Measurements from ENCODE around the gene UTRN.

DNA sequence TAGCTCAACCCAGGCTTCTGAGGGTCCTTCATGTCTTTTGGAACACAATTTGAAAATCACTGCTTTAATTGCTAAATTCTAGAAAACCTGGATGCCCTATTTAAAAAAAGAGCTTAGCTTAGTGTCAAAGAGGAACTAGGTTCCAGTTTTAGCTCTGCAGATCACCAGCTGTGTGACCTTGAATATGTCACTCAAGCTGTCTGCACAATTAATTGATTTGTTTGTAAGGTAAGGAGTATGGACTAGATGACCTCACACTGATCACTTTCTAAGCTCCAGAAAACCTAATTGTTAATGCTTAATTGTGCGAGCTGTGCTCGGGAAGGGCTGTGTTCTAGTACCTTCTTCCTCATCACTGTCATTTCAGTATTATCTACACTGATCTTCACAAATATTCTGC lies 26.2 kb downstream of the UTRN start:
- TF ChIP-seq FOXK2 (IDR thresholded peaks at IDR 0.05) (no peak), FOXM1 (IDR thresholded peaks at IDR 0.05; ENCODE audit: borderline replicate concordance) (no peak), TARDBP (IDR thresholded peaks at IDR 0.05) (no peak), LEF1 (IDR thresholded peaks at IDR 0.05; ENCODE audit: borderline replicate concordance) (no peak), BHLHE40 (IDR thresholded peaks at IDR 0.05; ENCODE audit: borderline replicate concordance) (no peak), FOXA1 (IDR thresholded peaks at IDR 0.05) (no peak)
